Esophagus muscularis mucosa (tissue), 3 donors: ENCODE results near the gene RNF180.

Source experiments
- CTCF ChIP-seq, 3 experiments: fragments of 200-600 bp in 2 of 3; fragments of 450-650 bp in 1 of 3; sonication (generic) in 2 of 3; IDR thresholded peaks; one replicate each; pipeline ENCODE4 v1.5.1; 2017 to 2019; ENCODE audit warnings: antibody characterized with exemption in 3 of 3, mild to moderate bottlenecking in 2 of 3, moderate library complexity in 1 of 3
- EP300 ChIP-seq: sonication (generic); formaldehyde crosslinking; IDR thresholded peaks from one replicate; pipeline ENCODE4 v1.6.1; 2017; ENCODE audit warnings: antibody characterized with exemption

GRCh38 chr5:64156261-64156660 lies 9.4 kb upstream of the RNF180 start:
- TF ChIP-seq CTCF (IDR thresholded peaks at IDR 0.05) (no peak), EP300 (no peak)
